SKM-1 treated with dmso at 0.1 percent for 144 hours (cell line): ENCODE measurements around the gene RAB44.

Source experiments
- DNase-seq: peaks from one replicate; lab custom pipeline; 2025; ENCODE audit not compliant: unreplicated experiment; lab: John Stamatoyannopoulos, UW

The RAB44 gene

DNA sequence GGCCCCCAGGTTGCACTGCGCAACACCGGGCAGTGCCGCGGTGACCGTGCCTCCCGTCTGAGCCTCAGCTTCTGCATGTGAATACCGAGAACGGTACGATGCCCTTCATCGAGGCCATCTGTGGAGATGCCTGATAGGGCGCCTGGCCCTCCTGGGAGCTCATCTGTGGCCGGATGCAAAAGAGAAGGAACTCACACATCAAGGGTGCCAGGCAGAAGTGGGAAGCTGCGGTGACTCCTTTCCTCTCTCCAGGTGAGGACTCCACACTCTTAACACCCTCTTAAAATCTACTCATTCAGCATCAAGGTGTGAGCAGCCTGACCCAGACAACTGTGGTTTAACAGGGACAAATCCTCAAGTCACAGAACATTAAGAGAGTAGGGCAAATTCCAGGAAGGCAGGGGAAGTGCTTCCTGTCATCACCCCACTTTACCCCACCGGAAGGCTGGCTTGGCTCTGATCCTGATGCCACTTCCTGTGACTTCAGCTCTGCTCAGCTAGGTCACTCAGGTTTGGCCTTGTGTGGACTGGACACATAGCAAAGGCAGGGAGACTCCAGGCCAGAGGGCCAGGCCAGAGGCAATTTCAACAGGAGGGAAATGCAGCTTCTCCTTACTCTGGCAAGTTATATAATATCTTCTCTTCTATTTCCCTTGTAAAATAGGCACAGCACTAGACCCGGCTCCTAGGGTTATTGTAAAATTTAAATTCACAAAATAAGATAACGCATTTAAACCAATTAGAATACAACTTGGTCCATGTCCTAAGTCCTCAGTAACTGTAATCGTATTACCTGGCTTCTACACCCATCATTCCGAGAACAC, 72.3 kb downstream of the RAB44 start:
- DNase-seq = peak; percentile 70

DNA sequence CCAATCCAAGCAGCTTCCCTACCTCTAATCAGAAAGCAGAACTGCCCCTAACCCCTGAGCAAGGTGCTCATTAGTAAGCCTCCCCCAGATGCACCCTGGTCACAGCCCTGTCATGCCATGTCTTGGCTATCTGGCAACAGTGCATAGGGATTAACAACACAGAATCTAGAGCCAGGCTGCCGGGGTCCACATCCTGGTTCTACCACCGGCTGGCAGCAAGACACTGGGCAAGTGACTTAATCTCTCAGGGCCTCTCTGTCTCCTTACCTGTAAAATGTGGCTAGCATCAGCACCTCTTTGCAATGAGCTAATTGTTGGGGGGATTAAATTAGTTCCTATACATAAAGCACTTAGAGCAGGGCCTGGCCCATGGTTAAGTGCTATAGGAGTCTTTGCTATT, 73.5 kb downstream of the RAB44 start:
- DNase-seq = no peak

DNA sequence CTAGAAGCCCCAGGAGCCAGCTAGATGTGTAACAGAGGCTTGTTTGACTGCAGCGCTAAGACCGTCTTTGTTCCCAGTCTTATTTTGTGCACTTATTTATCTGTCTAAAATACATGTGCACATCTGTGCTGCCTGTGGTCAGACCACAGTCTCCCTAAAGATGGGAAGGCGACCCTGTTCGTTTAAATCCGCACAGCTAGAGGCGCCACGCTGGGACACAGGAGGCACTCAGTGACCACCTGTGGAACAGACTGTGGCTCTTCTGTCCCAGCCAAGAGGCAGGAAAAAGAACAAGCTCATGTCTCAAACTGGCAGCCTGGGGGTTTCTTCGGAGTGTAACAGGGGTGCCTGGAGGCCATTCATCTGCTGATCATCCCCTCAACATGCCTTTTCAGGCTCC, 74.8 kb downstream of the RAB44 start:
- no peak for DNase-seq

DNA sequence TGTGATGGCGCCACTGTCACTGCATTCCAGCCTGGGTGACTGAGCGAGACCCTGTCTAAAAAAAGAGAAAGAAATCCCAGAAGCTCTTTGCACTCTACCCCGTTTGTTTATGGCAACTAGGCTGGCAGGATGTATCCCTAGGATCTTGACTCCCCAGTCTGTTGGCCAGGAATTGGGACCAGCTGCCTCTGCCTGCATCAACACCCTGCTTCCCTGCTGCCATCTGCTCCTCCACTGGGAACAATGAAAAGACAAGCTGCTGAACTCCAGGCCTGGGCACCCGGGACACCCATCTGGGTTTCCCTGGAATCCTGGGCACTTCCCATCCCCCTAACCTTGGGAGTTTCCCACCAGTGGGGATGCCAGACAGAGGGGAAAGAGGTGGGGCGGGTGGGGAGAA, 76.7 kb downstream of the RAB44 start:
- DNase-seq = no peak

DNA sequence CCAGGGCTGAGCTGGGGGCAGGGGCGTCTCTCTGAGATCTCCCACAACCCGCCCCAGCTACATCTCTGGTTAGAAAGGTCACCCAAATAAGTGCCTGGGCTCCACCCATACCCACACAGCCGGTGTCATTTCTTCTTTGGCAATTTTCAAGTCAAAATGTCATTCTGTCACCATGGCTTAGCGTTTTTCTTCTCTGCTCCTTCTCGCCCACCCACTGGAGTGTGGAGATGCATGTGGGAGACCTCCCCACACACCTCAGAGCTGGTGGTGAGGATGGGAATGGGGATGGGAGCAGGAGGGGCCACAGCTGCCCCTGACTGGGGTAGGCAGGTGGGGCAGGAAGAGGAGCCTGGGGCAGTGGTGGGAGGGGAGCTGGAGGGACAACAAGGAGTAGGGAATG, 78.5 kb downstream of the RAB44 start:
- no peak for DNase-seq

DNA sequence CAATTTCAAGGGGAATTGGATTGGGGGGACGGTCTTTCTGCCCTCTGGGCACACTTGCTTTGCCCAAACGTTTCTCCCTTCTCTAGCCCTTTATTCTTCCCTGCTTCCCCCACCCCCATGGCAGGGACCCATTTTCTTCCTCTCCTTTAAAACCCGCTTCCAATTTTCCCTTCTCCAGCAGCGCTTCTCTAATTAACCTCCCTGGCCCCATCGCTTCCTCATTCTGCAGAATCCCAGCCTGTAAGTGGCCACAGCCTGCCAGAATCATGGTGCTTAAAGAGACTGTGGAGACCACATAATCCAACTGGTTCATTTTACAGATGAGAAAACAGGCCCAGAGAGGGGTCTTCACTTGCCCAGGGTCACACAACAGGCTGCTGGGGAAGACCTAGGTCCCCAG, 80.2 kb downstream of the RAB44 start:
- DNase-seq = peak; percentile 36

DNA sequence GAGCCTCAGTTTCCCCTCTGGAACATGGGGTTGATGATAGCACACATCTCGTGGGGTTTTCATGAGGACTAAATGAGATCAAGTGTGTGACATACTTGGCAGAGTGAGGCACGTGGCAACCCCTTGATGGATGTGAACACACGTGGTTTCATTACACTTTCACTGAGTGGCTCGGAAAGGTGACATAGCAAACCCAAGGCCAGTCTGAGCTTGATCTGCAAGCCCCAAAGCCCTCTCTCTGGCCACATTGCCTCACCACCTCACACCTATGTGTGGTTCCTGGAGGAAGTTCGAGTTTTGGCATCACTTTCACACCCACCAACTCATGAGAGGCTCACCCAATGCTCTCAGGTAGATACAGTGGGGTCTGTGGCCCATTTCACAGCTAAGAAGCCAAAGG, 81.6 kb downstream of the RAB44 start:
- no peak for DNase-seq

DNA sequence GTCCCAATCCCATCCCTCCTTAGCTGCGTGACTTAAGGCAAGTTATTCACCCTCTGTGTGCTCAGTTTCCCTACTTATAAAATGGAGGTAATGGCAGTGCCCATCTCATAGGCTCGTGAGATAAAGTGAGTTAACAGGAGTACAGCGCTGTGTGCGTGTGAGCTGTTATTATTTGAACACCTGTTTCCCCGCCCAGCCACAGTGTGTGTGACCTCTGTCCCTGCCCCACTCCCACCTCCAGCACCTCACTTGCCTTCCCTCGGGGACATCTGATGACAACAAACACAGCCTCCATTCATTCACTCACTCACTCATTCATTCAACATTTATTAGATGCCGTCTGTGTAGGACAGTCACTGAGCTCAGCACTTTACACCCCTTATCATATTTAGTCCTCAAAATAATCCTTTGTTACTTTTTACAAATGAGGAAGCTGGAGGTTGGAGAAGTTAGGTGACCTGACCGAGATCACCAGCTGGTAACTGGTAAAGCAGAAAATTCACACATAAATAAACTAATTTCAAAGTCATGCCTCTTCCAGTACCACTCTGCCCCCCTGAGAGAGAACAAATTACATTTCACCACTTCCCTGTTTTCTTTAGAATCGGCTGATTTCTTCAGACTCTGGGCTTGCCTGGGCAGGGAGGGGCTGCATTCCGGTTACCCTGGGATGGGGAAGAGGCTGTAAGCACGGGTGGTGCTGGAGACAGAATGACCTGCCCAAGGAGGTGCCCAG, 83.0 kb downstream of the RAB44 start:
- DNase-seq = peak; percentile 77

DNA sequence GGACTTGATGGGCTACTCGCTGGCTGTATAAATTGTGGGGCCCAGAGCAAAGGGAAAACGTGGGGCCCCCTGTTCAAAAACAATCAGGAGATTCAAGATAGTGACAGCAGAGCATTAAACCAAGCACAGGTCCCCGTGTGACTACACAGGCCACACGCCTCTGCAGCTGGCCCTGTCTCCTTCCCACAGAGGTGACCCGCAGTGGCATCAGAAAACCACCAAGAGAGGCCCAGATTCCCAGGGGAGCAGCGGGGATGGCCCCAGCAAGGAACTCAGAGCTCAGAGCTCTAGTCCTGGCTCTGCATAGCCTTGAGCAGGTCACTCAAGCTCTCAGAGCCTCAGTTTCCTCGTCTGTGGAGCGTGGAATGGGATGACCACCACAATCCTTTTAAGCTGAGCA, 84.0 kb downstream of the RAB44 start:
- no peak for DNase-seq
